ENCODE data around the gene INSR.

Gene INSR

GRCh38 chr19:7140137-7140536, 154.1 kb downstream of the INSR start:
- no peak for DNase-seq (ENCODE audit: low spot score)

- DNase-seq (ENCODE audit: low spot score), result no peak
Observed at GRCh38 chr19:7139095-7139494, 155.1 kb downstream of the INSR start.

GRCh38 chr19:7138402-7138801, 155.8 kb downstream of the INSR start:
- DNase-seq (ENCODE audit: low spot score), result no peak

- no peak for DNase-seq (ENCODE audit: low spot score)
Observed at GRCh38 chr19:7137120-7137519, 157.1 kb downstream of the INSR start.

GRCh38 chr19:7132054-7132453, 162.2 kb downstream of the INSR start:
- no peak for DNase-seq (ENCODE audit: low spot score)

- no peak for DNase-seq (ENCODE audit: low spot score)
Observed at GRCh38 chr19:7130043-7130442, 164.2 kb downstream of the INSR start.

GRCh38 chr19:7126132-7126531, 168.1 kb downstream of the INSR start:
- DNase-seq (ENCODE audit: low spot score), result no peak

- no peak for DNase-seq (ENCODE audit: low spot score)
Observed at GRCh38 chr19:7125221-7125620, 169.0 kb downstream of the INSR start.

- DNase-seq (ENCODE audit: low spot score), result no peak
Observed at GRCh38 chr19:7124782-7125181, 169.4 kb downstream of the INSR start.

- DNase-seq (ENCODE audit: low spot score), result no peak
Observed at GRCh38 chr19:7122701-7123100, 171.5 kb downstream of the INSR start.

GRCh38 chr19:7120499-7120898, 173.7 kb downstream of the INSR start:
- no peak for DNase-seq (ENCODE audit: low spot score)

GRCh38 chr19:7119582-7119981, 174.6 kb downstream of the INSR start:
- no peak for DNase-seq (ENCODE audit: low spot score)

GRCh38 chr19:7117248-7117647, 177.0 kb downstream of the INSR start:
- DNase-seq (ENCODE audit: low spot score), result no peak

GRCh38 chr19:7115721-7116120, 178.5 kb downstream of the INSR start:
- DNase-seq (ENCODE audit: low spot score), result no peak

GRCh38 chr19:7113233-7113632, 181.0 kb downstream of the INSR start:
- no peak for DNase-seq (ENCODE audit: low spot score)

GRCh38 chr19:7112675-7113074, 181.5 kb downstream of the INSR start:
- no peak for DNase-seq (ENCODE audit: low spot score)

- no peak for DNase-seq (ENCODE audit: low spot score)
Observed at GRCh38 chr19:7109678-7110289, 184.4 kb downstream of the INSR start.

GRCh38 chr19:7106711-7107657, 187.2 kb downstream of the INSR start:
- no peak for DNase-seq (ENCODE audit: low spot score)

- no peak for DNase-seq (ENCODE audit: low spot score)
Observed at GRCh38 chr19:7104747-7105447, 189.3 kb downstream of the INSR start.

- no peak for DNase-seq (ENCODE audit: low spot score)
Observed at GRCh38 chr19:7101498-7102253, 192.5 kb downstream of the INSR start.

GRCh38 chr19:7099597-7099921, 194.7 kb downstream of the INSR start:
- no peak for DNase-seq (ENCODE audit: low spot score)

All from hepatic stellate cell (primary cell).